WTC11 (cell line): ENCODE data around the gene UBE3C. TPM values are rescaled to one million over a fixed set of nuclear protein-coding genes. Genes with fewer than 3 reads are reported as not detected.

ENCODE experiments used
- ATAC-seq: fragments of 200-7000 bp; cut with Tn5 transposase; 2 replicates; pipeline ENCODE4 v1.10.0; 2021; ENCODE audit warnings: mild to moderate bottlenecking, moderate library complexity
- CTCF ChIA-PET: fragments of 300-600 bp; sonication (Branson Sonifier 250); formaldehyde crosslinking; loops from one replicate; lab custom pipeline; 2021; ENCODE audit warnings: antibody characterized with exemption; lab: Charles Lee
- POLR2A ChIA-PET: fragments of 350-600 bp; sonication (Branson Sonifier 250); formaldehyde crosslinking; loops from one replicate; lab custom pipeline; 2021; ENCODE audit warnings: antibody characterized with exemption; lab: Charles Lee
- DNase-seq: peaks from one replicate; pipeline ENCODE4 v3.0.0; 2021; ENCODE audit warnings: low spot score
- H3K27ac Mint-ChIP-seq: 2 replicates; pipeline ENCODE4 v1.8.0; 2021; ENCODE audit warnings: mixed read lengths
- H3K27me3 Mint-ChIP-seq: 2 replicates; pipeline ENCODE4 v1.8.0; 2021; ENCODE audit warnings: low read depth, mild to moderate bottlenecking, moderate library complexity, mixed read lengths
- H3K36me3 Mint-ChIP-seq: 2 replicates; pipeline ENCODE4 v1.8.0; 2021; ENCODE audit warnings: mixed read lengths
- H3K4me1 Mint-ChIP-seq: 2 replicates; pipeline ENCODE4 v1.8.0; 2022; ENCODE audit warnings: mixed read lengths
- H3K4me3 Mint-ChIP-seq: 2 replicates; pipeline ENCODE4 v1.8.0; 2021; ENCODE audit warnings: mild to moderate bottlenecking, moderate library complexity, mixed read lengths
- H3K9me3 Mint-ChIP-seq: 2 replicates; pipeline ENCODE4 v1.8.0; 2021; ENCODE audit warnings: mixed read lengths
- ATF1 ChIP-seq: sonication (generic); formaldehyde crosslinking; IDR thresholded peaks from 2 replicates; pipeline ENCODE4 v1.8.1; 2023; ENCODE audit warnings: mild to moderate bottlenecking, moderate library complexity, missing genetic modification reagents
- CBFB ChIP-seq: sonication (generic); formaldehyde crosslinking; IDR thresholded peaks from 2 replicates; pipeline ENCODE4 v1.8.1; 2022; ENCODE audit warnings: mild to moderate bottlenecking, low read depth, missing genetic modification reagents
- CREM ChIP-seq: sonication (generic); formaldehyde crosslinking; IDR thresholded peaks from 2 replicates; pipeline ENCODE4 v1.8.1; 2022; ENCODE audit warnings: mild to moderate bottlenecking, missing genetic modification reagents, moderate library complexity
- CTCF ChIP-seq: fragments of 200-600 bp; IDR thresholded peaks from 2 replicates; pipeline ENCODE4 v1.8.0; 2022; ENCODE audit warnings: antibody characterized with exemption
- EMX1 ChIP-seq: fragments of 250-450 bp; sonication (Bioruptor Pico); IDR thresholded peaks from 2 replicates; pipeline ENCODE4 v1.8.0; 2021; ENCODE audit warnings: mild to moderate bottlenecking
- ESRRA ChIP-seq: sonication (generic); formaldehyde crosslinking; IDR thresholded peaks from 2 replicates; pipeline ENCODE4 v1.8.1; 2022; ENCODE audit warnings: mild to moderate bottlenecking, missing genetic modification reagents, borderline replicate concordance
- FOXK1 ChIP-seq: sonication (generic); formaldehyde crosslinking; IDR thresholded peaks from 2 replicates; pipeline ENCODE4 v1.8.0; 2022; ENCODE audit warnings: mild to moderate bottlenecking, moderate library complexity, missing genetic modification reagents
- IRF2 ChIP-seq: sonication (generic); formaldehyde crosslinking; IDR thresholded peaks from 2 replicates; pipeline ENCODE4 v1.8.0; 2022; ENCODE audit warnings: low read depth, missing genetic modification reagents, borderline replicate concordance
- JUN ChIP-seq: sonication (generic); formaldehyde crosslinking; IDR thresholded peaks from 2 replicates; pipeline ENCODE4 v1.8.0; 2023; ENCODE audit warnings: mild to moderate bottlenecking, missing genetic modification reagents
- KAT7 ChIP-seq: sonication (generic); formaldehyde crosslinking; IDR thresholded peaks from 2 replicates; pipeline ENCODE4 v1.8.1; 2023; ENCODE audit warnings: missing genetic modification reagents, mild to moderate bottlenecking, borderline replicate concordance
- MXD4 ChIP-seq: fragments of 250-450 bp; sonication (Bioruptor Pico); IDR thresholded peaks from 2 replicates; pipeline ENCODE4 v1.8.0; 2021; ENCODE audit warnings: mild to moderate bottlenecking, moderate library complexity, borderline replicate concordance
- NFYB ChIP-seq: sonication (generic); formaldehyde crosslinking; conservative IDR thresholded peaks from 2 replicates; pipeline ENCODE4 v1.8.0; 2022; ENCODE audit warnings: low read depth, missing genetic modification reagents
- NR2C2 ChIP-seq: sonication (generic); formaldehyde crosslinking; IDR thresholded peaks from 2 replicates; pipeline ENCODE4 v1.8.0; 2022; ENCODE audit warnings: mild to moderate bottlenecking, missing genetic modification reagents
- NR3C1 ChIP-seq: sonication (generic); formaldehyde crosslinking; conservative IDR thresholded peaks from 2 replicates; pipeline ENCODE4 v1.8.1; 2023; ENCODE audit warnings: low read depth, mild to moderate bottlenecking, missing genetic modification reagents
- OVOL2 ChIP-seq: fragments of 250-450 bp; sonication (Bioruptor Pico); IDR thresholded peaks from 2 replicates; pipeline ENCODE4 v1.9.0; 2021; ENCODE audit warnings: mild to moderate bottlenecking, borderline replicate concordance
- PRRX2 ChIP-seq: fragments of 250-450 bp; sonication (Bioruptor Pico); IDR thresholded peaks from 2 replicates; pipeline ENCODE4 v1.8.0; 2021; ENCODE audit warnings: mild to moderate bottlenecking
- SMAD3 ChIP-seq: sonication (generic); formaldehyde crosslinking; IDR thresholded peaks from 2 replicates; pipeline ENCODE4 v1.8.0; 2022; ENCODE audit warnings: missing genetic modification reagents, mild to moderate bottlenecking, borderline replicate concordance
- SMAD4 ChIP-seq: sonication (generic); formaldehyde crosslinking; IDR thresholded peaks from 2 replicates; pipeline ENCODE4 v1.8.0; 2022; ENCODE audit warnings: mild to moderate bottlenecking, missing genetic modification reagents
- STAT6 ChIP-seq: sonication (generic); formaldehyde crosslinking; conservative IDR thresholded peaks from 2 replicates; pipeline ENCODE4 v1.8.1; 2023; ENCODE audit warnings: mild to moderate bottlenecking, low read depth, missing genetic modification reagents, moderate library complexity
- TEAD1 ChIP-seq: sonication (generic); formaldehyde crosslinking; IDR thresholded peaks from 2 replicates; pipeline ENCODE4 v1.8.0; 2022; ENCODE audit warnings: mild to moderate bottlenecking, missing genetic modification reagents
- USF2 ChIP-seq: sonication (generic); formaldehyde crosslinking; IDR thresholded peaks from 2 replicates; pipeline ENCODE4 v1.8.1; 2023; ENCODE audit warnings: mild to moderate bottlenecking, missing genetic modification reagents, moderate library complexity
- ZBTB21 ChIP-seq: sonication (generic); formaldehyde crosslinking; IDR thresholded peaks from 2 replicates; pipeline ENCODE4 v1.8.1; 2023; ENCODE audit warnings: mild to moderate bottlenecking, missing genetic modification reagents, borderline replicate concordance
- ZMAT4 ChIP-seq: fragments of 250-450 bp; sonication (Bioruptor Pico); IDR thresholded peaks from 2 replicates; pipeline ENCODE4 v1.9.0; 2021; ENCODE audit warnings: mild to moderate bottlenecking
- ZNF317 ChIP-seq: sonication (generic); formaldehyde crosslinking; IDR thresholded peaks from 2 replicates; pipeline ENCODE4 v1.8.1; 2023; ENCODE audit warnings: low read depth, mild to moderate bottlenecking, moderate library complexity, missing genetic modification reagents, borderline replicate concordance
- ZNF671 ChIP-seq: fragments of 250-450 bp; sonication (Bioruptor Pico); IDR thresholded peaks from 2 replicates; pipeline ENCODE4 v1.8.0; 2021; ENCODE audit warnings: mild to moderate bottlenecking
- total RNA-seq: library from RNA; stranded (reverse); gene quantifications from 3 replicates; pipeline ENCODE4 v1.2.3, GENCODE V29; 2021
- TF ChIP-seq, protein P1 (sequence below): sonication (generic); formaldehyde crosslinking; IDR thresholded peaks from 2 replicates; pipeline ENCODE4 v1.8.1; 2023; ENCODE audit warnings: mild to moderate bottlenecking, missing genetic modification reagents
- TF ChIP-seq, protein P2 (sequence below): sonication (generic); formaldehyde crosslinking; IDR thresholded peaks from 2 replicates; pipeline ENCODE4 v1.8.0; 2022; ENCODE audit warnings: mild to moderate bottlenecking, missing genetic modification reagents
- TF ChIP-seq, protein P3 (sequence below): sonication (generic); formaldehyde crosslinking; IDR thresholded peaks from 2 replicates; pipeline ENCODE4 v1.8.1; 2022; ENCODE audit warnings: mild to moderate bottlenecking, missing genetic modification reagents, moderate library complexity, borderline replicate concordance

The UBE3C gene
- total RNA-seq, 1 experiment from 2014 or later = 59.7 TPM

- Mint-ChIP-seq H3K36me3 (no peaks in the 10 kb centered on the region), H3K4me1 (no peaks in the 10 kb centered on the region), H3K4me3 (no peak overlapping the region), H3K27me3 (peaks cover 2% of the 10 kb centered on the region; the same call in 1 of the 2 replicates), H3K27ac (no peak overlapping the region), H3K9me3 (no peaks in the 10 kb centered on the region)
- DNase-seq (no peak), ATAC-seq (no peak)
- CTCF ChIA-PET = interaction anchor here (0.6 kb wide), 1 partner anchor 193 kb away, joined by 3 read pairs; no protein-coding TSS in a partner anchor
- TF ChIP-seq JUN (CRISPR knock-in tag) (no peak), KAT7 (CRISPR knock-in tag) (no peak), SMAD4 (CRISPR knock-in tag) (no peak), FOXK1 (CRISPR knock-in tag) (no peak), USF2 (no peak), ZBTB21 (CRISPR knock-in tag) (no peak), ZNF671 (no peak), IRF2 (CRISPR knock-in tag) (no peak), NFYB (no peak), NR2C2 (CRISPR knock-in tag) (no peak), PRRX2 (no peak), CTCF (no peak), ZMAT4 (CRISPR knock-in tag) (no peak), CREM (no peak), SMAD3 (CRISPR knock-in tag) (no peak), MXD4 (CRISPR knock-in tag) (no peak), ATF1 (CRISPR knock-in tag) (no peak)
- TF ChIP-seq, protein P1, sequence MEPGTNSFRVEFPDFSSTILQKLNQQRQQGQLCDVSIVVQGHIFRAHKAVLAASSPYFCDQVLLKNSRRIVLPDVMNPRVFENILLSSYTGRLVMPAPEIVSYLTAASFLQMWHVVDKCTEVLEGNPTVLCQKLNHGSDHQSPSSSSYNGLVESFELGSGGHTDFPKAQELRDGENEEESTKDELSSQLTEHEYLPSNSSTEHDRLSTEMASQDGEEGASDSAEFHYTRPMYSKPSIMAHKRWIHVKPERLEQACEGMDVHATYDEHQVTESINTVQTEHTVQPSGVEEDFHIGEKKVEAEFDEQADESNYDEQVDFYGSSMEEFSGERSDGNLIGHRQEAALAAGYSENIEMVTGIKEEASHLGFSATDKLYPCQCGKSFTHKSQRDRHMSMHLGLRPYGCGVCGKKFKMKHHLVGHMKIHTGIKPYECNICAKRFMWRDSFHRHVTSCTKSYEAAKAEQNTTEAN (CRISPR knock-in tag) = no peak
- POLR2A ChIA-PET = no interaction called here
These were observed 11.8 kb upstream of the UBE3C start for GRCh38 chr7:157126921-157127320.

- no peak for ATAC-seq
- CTCF ChIA-PET = interaction anchor here (0.9 kb wide), 1 partner anchor 142 kb away, joined by 4 read pairs; no protein-coding TSS in a partner anchor
- H3K9me3 Mint-ChIP-seq = no peaks in the 10 kb centered on the region
- TF ChIP-seq, protein P2, sequence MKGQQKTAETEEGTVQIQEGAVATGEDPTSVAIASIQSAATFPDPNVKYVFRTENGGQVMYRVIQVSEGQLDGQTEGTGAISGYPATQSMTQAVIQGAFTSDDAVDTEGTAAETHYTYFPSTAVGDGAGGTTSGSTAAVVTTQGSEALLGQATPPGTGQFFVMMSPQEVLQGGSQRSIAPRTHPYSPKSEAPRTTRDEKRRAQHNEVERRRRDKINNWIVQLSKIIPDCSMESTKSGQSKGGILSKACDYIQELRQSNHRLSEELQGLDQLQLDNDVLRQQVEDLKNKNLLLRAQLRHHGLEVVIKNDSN (CRISPR knock-in tag) = no peak
- TF ChIP-seq, protein P3, sequence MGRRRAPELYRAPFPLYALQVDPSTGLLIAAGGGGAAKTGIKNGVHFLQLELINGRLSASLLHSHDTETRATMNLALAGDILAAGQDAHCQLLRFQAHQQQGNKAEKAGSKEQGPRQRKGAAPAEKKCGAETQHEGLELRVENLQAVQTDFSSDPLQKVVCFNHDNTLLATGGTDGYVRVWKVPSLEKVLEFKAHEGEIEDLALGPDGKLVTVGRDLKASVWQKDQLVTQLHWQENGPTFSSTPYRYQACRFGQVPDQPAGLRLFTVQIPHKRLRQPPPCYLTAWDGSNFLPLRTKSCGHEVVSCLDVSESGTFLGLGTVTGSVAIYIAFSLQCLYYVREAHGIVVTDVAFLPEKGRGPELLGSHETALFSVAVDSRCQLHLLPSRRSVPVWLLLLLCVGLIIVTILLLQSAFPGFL (CRISPR knock-in tag) = no peak
- TF ChIP-seq STAT6 (CRISPR knock-in tag) (no peak), NR3C1 (CRISPR knock-in tag) (no peak), ESRRA (CRISPR knock-in tag) (no peak), ZNF317 (CRISPR knock-in tag) (no peak), OVOL2 (CRISPR knock-in tag) (no peak), SMAD4 (CRISPR knock-in tag) (no peak), CBFB (CRISPR knock-in tag) (no peak), EMX1 (CRISPR knock-in tag) (no peak), TEAD1 (no peak), CREM (no peak)
These were observed 9.5 kb upstream of the UBE3C start for GRCh38 chr7:157129200-157129599.

More at GRCh38 chr7:157129200-157129599, 9.5 kb upstream of the UBE3C start:
- Mint-ChIP-seq H3K4me1 (no peaks in the 10 kb centered on the region), H3K4me3 (no peak overlapping the region), H3K27me3 (peaks cover 2% of the 10 kb centered on the region; the same call in 1 of the 2 replicates), H3K27ac (no peak overlapping the region), H3K36me3 (no peaks in the 10 kb centered on the region)
- POLR2A ChIA-PET = no interaction called here
- no peak for DNase-seq
